HG03066 (cell line): ENCODE data around the gene GRIN2D.
A peak's percentile ranks its signal among the peaks of the same experiment; 100 is the strongest.
"Not testable (repeated sequence)": the region's sequence is repeated elsewhere in the genome, so short reads cannot be mapped to it uniquely, and the experiment has no call there.

ENCODE experiments used
- ATAC-seq: cut with Tn5 transposase; IDR thresholded peaks from one replicate; pipeline ENCODE4 v1.9.1; 2021; ENCODE audit warnings: low read depth; ENCODE audit not compliant: unreplicated experiment

The GRIN2D gene

DNA sequence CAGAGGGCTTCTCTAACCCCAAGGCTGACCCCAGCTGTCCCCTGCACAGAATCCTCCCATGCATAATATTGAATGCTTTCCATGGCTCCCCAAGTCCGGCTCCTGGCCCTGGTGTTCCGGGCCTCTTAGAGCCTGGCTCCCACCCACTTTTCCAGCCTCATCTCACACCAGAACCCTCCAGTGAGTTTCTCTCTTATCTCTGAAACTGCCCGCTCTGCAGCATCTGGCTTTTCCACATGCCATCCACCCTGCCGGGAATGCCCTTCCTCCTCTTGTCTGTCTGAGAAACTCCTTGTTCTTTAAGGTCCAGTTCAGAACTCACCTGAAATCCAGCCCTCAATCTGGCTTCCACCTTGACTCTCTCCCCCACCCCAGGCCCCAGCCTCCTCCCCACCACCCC is 22.5 kb upstream of the GRIN2D start:
- no peak for ATAC-seq

DNA sequence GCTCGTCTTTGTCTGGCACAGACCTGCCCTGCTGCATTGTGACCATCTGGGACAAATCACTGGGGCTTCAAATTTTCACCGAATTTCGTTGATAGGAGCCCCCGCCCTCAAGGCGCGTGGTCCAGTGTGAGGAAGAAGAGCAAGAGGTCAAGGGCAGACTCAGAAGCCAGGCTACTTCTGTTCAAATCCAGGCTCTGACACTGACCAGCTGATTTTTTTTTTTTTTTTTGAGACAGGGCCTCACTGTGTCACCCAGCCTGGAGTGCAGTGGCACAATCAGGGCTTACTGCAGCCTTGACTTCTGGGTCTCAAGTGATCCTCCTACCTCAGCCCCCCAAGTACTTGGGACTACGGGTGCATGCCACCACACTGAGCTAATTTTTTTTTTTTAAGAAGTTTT is 22.1 kb upstream of the GRIN2D start:
- no peak for ATAC-seq

DNA sequence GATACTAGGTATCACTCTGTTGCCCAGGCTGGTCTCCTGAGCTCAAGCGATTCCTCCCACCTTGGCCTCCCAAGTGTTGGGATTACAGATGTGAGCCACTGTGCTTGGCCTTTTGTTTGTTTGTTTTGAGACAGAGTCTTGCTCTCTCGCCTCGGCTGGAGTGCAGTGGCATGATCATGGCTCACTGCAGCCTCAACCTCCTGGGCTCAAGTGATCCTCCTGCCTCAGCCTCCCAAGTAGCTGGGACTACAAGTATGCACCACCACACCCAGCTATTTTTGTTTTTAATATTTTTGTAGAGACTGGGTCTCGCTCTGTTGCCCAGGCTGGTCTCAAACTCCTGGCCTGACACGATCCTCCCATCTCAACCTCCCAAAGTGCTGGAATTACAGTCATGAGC is 21.7 kb upstream of the GRIN2D start:
- ATAC-seq, result not testable (repeated sequence)

DNA sequence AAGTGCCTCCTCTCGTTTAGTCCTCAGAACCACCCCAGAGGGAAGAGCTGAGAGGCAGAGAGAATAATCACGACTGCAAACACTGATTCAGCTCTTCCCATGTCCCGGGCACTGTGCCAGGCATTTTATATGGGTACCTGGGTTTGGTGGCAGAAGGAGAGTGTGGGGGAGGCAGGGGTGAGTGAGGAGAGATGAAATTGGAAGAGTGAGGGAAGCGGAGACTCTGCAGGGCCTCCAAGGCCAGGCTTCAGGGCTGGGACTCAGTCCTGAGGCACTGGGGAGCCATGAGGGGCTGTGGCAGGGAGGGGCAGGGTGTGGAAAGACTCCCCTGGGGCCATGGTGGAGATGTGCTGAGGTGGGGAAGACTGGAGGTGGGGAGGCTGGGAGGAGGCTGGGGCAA is 20.6 kb upstream of the GRIN2D start:
- no peak for ATAC-seq

DNA sequence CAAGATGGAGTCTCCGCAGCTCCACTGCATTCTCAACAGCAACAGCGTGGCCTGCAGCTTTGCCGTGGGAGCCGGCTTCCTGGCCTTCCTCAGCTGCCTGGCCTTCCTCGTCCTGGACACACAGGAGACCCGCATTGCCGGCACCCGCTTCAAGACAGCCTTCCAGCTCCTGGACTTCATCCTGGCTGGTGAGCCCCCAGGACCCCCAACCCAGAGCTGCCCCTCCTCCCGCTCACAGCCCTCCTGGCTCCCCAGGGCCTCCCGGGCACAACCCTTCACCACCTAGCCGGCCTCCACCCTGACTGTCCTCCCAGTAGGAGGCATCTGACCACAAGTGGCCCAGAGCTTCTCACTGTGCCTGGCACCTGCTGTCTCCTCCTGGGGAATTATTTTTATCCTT is 19.9 kb upstream of the GRIN2D start:
- ATAC-seq, result no peak

DNA sequence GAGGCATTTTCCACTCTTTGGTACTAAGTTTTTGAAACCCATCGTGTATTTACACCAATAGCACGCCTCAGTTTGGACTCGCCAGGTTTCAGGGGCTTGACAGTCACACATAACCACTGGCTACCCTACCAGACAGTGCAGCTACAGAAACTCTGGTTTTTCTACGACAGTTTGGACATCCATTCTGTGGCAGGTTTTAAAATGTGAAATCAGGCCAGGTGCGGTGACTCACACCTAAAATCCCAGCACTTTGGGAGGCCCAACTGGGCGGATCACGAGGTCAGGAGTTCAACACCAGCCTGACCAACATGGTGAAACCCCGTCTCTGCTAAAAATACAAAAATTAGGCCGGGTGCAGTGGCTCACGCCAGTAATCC is 15.3 kb upstream of the GRIN2D start:
- ATAC-seq, result no peak

DNA sequence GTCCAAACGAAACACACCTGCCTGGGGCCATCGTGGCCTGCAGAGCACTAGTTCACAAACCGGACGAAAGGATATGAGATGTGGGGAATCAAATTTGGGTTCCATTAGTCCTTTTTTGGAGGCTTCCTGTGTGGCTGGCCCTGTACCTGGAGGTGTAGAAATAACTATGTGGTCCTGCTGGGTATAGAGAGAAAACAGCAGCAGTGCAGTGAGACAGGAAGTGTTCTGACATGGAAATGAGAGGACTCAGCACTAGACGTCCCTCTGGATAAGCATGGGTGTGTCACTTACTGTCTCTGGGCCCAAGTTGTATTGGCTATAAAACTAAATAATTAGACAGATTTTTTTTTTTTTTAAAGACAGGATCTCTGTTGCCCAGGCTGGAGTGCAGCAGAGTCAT is 14.4 kb upstream of the GRIN2D start:
- ATAC-seq, result no peak

DNA sequence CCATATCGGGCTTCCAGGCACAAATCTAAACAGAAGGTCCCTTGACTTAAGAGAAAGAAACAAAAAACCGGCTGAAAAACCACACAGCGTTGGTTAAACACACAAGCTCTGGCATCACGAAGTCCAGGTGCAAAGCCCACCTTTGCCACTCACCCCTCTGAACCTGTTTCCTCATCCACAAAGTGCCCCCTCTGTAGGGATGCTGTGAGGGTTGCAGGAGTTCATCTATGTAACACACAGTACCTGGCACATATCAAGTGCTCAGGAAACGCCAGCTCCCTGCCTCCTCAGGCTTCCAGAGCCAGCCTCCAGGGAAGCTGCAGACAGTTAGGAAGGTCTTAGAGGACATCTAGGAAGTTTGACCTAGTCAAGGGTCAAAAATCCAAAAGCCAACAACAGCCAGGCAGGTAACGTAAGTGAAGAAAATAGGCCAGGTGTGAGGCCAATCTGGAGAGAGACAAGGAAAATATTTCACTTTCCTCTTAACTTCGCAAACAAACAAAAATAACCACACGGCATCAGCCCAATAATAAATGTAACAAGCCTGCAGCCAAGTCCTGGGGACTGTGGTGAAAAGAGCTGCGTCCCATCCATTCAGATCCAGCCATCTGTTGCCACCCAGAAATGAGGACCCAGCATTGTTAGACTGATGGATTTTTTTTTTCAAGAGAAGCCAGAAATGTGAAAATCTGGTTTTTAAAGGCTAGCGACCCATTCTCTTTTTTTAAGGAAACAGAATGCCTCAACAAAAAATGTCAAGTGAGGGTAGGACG is 12.1 kb upstream of the GRIN2D start:
- ATAC-seq, result no peak

DNA sequence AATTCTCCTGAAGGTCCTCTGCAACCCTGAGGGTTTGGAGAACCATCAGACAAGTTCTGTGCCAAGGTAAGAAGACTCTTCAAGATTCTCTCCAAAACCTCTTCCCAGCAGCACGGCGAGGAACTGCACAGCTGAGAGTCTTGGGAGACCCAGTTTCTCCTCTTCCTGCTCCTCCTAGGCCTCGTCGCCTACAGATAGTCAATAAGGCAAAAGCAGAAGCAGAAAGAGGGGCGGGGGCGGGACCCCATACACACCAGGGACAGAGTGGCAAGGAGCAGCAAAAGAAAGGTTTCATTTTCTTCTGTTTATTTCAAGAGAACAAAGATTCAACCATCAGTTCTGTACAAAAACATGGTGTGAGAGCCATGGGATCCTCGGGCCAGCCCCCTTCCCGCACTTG is 11.2 kb upstream of the GRIN2D start:
- ATAC-seq, result no peak

DNA sequence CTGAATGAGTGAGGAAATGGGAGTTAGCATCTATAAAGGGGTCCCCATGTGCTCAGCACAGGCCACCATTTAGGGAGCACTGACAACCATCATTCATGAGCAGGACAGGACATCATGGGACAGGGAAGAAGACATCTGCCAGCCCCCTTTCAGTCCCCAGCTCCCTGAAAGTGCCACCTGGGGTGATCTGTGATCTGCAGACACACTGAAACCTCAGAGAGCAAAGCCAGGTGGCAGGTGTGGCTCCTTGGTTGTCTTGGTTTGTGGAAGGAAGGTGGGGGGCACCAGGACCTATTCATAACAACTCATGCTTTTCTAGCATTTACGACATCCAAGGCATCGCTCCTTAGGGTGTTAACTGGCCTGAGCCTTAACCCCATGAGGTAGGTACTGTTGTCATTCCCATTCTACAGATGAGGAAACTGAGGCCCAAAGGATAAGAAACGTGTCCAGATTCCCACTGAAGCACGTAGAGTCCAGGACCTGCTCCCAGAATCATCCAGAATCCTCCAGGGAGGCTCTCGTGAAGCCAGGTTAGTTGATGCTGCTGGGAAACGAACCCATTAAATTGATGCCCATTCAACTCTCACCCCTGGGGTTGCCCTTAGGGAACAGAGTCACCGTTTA is 7.9 kb upstream of the GRIN2D start:
- no peak for ATAC-seq

DNA sequence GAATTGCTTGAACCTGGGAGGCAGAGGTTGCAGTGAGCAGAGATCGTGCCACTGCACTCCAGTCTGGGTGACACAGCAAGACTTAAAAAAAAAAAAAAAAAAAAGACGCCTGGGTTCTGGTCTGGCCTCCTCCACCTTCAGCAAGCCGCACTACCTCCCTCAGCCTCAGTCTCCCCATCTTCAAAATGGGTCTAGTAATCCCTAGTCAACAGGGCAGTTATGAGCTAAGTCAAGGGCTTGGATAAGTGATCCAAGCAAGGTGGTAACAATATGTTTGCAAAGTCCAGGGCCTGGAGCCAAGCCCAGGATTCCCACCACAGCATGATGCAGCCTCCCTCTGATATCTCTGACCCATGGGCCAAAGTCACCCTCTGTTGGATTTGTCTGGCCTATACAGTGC is 6.5 kb upstream of the GRIN2D start:
- ATAC-seq, result no peak

DNA sequence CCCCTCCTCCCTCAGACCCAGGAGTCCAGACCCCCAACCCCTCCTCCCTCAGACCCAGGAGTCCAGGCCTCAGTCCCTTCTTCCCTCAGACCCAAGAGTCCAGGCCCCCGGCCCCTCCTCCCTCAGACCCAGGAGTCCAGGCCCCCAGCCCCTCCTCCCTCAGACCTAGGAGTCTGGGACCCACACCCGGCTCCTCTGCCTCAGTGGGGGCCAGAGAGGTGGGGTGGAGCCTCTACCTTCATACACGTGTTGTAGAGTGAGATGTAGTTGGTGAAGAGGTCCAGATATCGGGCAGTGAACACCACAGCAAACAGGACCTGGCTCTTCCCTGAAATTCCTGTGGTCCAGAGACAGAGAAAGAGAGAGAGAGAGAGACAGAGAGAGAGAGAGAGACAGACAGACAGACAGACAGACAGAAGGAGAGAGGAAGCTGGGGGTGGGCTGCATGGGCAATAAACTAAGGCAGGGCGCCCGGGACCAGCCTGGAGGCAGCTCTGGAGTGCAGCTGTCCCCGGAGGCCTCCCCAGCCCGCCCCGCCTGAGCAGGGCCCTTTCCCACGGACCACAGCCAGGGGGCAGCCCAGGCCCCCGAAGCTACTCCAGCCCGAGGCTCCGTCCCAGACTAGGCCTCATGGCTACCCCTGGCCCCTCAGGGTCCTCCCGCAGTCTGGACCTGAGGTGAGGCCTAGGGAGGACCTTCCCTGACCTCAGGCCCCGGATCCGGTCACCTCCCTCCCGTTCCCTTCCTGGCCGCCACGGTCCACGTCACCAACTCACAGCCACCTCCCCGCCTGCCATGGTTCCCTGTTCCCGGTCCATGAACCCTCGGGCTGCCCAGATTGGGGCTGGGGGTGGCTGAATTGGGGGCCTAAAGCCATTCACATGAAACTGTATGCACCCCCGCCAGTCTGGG is 3.0 kb upstream of the GRIN2D start:
- ATAC-seq, result no peak

DNA sequence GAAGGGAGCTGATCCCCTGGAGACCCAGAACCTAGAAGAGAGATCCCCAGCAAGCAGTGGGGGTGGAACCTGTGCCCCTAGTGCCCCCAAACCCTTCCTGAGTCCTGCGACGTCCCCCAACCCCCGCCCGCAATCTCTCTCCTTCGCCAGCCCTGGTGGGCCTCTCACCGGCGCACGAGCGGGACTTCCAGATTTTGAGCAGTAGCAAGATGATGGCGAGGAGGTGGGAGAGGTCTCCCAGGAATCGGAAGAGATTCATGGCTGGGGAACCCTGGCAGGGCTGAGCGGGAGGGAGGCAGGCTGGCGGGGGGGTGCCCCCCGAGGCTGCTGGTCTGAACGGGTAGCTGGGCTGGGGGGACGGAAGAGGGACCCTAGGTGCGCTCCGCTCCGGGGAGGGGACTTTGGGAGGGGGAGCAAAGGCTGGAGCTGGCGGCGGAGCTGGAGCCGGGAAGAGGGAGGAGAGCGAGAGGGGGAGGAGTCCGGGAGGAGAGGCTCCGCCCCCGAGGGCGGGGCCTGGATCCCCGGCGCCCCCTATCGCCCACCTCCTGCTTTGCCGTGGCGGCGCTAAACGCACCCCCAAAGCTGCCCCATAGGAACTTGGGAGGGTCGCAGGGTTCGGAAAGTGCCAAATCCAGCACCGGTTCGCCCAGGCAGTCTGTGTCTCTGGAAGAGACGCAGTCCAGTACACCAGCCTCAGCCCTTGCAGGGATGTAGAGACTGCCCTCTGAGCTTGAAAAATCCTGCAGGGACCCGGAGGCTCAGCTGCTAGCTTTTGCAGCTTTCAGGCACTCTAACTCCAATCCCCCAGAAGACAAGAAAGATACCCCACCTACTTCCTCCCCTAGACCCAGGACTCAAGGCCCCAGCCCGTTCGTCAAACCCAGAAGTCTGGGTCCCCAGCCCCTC is 2.1 kb upstream of the GRIN2D start, which contains the start of gene KDELR1:
Gene KDELR1, minus strand, starts transcription at position 452 of the 906 bp plus-strand sequence. Its CDS starts 193 bp downstream, at position 259.
- ATAC-seq, result peak; percentile 78

DNA sequence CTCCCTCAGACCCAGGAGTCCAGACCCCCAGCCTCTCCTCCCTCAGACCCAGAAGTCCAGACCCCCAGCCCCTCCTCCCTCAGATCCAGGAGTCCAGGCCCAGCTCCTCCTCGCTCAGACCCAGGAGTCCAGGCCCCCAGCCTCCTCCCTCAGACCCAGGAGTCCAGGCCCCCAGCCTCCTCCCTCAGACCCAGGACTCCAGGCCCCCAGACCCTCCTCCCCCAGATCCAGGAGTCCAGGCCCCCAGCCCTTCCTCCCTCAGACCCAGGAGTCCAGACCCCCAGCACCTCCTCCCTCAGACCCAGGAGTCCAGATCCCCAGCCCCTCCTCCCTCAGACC is 1.5 kb upstream of the GRIN2D start:
- not testable (repeated sequence) for ATAC-seq

DNA sequence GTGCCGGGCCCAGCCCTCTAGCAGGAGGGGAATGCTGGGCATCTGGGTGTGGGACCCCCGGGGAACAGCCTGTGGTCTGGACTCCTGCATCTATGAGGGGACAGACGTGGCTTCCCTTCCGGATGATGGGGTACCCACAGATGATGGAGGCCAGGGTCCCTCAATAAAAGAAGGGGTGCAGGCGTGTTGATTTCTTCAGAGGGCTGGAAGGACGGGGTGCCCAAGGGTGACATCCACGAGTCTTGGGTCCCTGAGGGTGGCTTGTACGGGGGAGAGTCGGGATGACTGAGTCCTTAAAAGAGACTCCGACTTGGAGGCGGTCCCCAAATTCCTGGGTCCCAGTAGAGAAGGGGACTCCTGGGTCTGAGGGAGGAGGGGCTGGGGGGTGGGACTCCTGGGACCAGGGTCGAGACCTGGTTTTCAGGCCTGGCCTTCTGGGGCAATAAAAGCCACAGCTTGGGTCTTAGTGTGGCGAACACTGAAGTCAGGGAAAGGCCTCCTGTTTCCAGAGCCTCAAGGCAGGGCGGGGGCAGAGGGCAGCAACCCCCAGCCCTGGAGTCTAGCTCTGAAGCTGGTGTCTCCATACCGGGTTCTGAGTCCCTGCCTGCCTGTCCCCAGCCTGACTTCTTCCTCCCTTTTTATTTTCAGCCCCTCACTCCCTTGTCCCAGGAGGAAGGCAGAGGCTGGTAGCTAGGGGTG is 459 bp upstream of the GRIN2D start:
- ATAC-seq, result no peak

DNA sequence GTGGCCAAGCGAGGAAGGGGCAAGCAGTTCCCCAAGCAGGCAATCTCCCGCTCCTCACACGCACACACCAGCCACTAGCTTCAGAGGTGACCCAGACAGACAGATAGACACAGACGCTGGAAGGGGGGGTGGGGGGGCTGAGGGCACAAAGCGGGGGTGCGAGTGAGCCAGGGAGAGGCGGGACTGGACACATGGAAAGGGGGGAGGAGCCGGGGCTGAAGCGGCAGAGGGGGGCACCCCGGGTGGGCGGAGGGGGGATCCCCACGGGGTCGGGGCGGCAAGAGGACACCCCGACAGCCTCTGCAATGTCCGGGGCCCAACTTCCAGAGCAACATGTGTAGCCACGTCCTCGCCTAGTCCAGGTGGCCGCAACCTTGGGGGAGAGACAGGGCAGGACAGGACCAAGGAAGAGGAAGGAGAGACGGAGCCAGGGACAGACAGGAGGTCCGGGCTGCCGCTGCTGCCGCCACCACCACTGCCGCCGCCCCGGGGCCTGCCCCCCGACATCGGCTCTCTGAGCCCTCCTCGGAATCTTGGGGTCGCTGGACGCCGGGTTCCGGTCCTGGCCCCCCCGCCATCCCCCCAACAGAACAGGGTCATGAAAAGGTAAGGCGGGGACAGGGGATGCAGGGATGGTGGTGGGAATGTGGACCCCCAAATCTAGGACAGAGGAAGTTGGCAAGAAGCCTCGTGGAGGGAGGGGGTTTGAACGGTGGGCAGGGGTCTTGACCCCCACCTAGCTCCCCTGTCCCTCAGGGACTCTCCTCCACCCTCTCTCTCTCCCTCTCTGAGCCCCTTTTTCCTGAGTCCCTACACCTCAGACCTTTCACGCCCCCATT is 1.1 kb downstream of the GRIN2D start:
- no peak for ATAC-seq

DNA sequence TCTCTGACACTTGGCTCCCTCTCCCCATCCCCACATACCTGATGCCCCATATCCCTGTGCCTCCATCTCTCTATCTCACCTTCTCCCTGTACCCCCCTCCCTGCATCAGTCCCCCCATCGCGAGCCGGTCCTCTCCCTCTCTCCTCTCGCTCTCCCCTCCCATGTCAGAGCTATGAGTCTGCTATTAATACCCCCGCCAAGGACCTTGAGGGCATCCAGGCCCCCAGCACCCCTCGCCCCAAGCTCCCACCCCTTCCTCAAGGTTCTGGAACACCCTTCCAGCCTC is 1.6 kb downstream of the GRIN2D start:
- no peak for ATAC-seq

DNA sequence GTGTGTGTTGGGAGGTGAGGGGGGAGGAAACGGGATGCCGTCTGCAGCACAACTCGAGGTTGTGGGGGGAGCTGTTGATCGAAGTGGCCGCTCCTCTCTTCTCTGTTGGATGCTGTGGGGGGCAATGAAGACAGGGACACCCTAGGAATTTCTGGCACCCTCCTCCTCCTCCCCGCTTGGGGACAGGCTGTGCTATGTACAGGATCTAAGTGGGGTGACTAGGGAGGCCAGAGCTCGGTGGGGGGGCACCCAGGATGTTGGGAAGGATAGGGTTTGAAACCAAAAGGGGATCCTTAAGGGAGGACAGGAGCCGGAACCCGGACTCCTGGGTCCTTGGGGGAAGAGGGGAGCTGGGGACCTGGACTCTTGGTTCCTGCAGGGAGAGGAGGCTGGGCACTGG is 2.0 kb downstream of the GRIN2D start:
- ATAC-seq, result no peak
